GM19463 (cell line): ENCODE results near the gene AKAP11.
"Not testable (repeated sequence)": the region's sequence is repeated elsewhere in the genome, so short reads cannot be mapped to it uniquely, and the experiment has no call there.

ENCODE experiments used
- ATAC-seq: cut with Tn5 transposase; IDR thresholded peaks from one replicate; pipeline ENCODE4 v1.9.1; 2021; ENCODE audit warnings: mild to moderate bottlenecking, moderate library complexity; ENCODE audit not compliant: unreplicated experiment

AKAP11 gene, protein sequence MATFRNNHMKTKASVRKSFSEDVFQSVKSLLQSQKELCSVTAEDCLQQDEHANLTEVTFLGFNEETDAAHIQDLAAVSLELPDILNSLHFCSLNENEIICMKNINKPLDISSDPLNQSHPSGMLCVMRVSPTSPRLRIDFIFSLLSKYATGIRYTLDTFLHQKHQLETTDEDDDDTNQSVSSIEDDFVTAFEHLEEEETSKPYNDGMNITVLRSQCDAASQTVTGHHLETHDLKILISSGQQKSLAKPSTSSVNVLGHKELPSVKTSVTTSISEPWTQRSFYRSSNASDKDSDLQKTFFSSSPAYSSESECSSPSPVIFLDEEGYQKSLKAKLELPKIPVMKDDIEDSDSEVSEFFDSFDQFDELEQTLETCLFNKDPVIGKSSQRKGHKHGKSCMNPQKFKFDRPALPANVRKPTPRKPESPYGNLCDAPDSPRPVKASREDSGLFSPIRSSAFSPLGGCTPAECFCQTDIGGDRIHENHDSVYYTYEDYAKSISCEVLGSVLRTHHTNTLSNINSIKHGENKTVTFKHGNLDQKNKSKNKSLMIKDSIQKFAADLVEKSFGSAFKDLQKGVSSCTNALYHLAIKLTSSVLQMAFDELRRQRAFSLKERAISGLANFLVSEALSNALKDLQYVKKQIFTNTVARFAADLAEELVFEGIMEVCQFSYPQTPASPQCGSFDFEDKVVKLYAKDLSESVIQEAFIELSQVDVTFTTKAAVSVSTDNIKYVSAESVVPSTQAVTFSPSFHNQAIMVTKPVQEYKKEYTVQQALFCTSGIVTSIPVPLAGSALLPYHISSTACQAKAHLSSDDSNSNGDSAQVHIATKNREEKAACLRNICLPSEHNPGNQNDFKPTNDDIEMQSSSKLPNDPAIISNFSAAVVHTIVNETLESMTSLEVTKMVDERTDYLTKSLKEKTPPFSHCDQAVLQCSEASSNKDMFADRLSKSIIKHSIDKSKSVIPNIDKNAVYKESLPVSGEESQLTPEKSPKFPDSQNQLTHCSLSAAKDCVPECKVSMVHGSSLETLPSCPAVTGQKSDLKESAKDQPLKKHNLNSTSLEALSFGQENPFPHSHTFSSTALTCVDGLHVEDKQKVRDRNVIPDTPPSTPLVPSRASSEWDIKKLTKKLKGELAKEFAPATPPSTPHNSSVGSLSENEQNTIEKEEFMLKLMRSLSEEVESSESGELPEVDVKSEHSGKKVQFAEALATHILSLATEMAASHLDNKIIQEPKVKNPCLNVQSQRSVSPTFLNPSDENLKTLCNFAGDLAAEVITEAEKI (N-terminal part only)

DNA sequence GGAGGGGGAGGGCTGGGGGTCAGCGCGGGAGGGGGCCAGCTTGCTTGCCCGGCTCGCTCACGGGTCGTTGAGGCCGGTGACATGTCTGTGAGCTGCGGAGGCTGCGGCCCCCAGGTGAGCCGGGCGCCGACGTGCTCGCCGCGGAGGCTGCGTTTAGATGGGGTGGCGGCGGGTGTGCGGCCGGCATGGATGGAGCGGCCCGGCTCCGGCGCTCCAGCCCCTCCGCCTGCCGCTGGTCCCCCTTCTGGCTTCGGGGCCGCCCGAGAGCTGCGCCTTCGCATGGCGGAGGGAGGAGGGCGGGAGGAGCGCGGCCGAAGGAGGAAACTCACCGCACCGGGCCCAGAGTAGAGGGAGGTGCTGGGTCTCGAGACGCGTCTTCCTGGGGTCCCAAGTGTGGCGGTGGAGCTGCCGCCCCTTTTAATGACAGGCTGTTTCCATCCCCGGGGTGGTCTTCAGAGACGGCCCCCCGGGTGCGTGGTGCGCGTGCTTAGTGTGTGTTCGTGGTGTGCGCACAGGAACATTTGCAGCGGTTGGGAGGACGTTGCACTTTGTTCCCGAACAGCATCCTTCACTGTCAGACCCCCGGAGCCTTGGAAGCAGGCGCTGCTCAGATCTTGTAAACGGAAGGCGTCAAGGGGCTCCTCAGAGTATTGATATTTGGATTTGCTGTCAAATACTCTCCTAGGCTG lies at the start of gene AKAP11:
Gene AKAP11, plus strand, starts transcription at position 38 of the 689 bp plus-strand sequence. CDS start 14,197 bp downstream, outside the sequence.
- ATAC-seq, result peak; percentile 15

DNA sequence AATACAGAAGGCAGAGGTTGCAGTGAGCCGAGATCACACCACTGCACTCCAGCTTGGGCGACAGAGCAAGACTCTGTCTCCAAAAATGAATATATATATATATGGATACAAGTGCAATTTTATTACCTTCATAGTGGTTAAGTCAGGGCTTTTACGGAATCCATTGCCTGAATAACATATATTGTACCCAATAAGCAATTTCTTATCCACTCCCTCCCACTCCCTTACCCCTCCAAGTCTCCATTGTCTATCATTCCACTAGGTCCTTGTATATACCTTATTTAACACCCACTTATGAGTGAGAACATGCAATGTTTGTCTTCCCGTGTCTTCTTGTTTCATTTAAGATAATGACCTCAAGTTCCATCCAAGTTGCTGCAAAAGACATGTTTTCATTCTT lies 48.3 kb upstream of the AKAP11 start:
- ATAC-seq, result no peak

DNA sequence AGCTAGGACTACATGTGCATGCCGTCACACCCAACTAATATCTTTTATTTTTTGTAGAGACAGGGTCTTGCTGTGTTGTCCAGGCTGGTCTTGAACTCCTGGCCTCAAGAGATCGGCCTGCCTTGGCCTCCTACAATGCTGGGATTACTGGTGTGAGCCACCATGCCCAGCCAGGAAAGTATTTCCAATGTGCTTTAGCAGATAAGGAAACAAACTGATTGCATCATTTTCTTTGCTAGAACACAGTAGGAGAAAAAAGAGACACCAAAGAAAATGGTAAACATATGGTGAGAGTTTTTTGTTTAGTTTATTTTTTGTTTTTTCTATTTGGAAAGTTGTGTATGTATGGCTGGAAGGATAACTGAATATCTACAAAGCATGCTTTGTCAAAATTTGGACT lies 46.9 kb upstream of the AKAP11 start:
- ATAC-seq, result no peak

DNA sequence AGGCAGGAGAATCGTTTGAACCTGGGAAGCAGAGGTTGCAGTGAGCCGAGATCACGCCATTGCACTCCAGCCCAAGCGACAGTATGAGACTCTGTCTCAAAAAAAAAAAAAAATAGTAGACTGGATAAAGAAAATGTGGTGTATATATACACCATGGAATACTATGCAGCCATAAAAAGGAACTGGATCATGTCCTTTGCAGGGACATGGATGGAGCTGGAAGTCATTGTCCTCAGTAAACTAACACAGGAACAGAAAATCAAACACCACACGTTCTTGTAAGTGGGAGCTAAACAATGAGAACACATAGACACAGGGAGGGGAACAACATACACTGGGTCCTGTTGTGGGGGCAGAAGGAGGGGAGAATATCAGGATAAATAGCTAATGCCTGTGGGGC lies 45.2 kb upstream of the AKAP11 start:
- not testable (repeated sequence) for ATAC-seq

DNA sequence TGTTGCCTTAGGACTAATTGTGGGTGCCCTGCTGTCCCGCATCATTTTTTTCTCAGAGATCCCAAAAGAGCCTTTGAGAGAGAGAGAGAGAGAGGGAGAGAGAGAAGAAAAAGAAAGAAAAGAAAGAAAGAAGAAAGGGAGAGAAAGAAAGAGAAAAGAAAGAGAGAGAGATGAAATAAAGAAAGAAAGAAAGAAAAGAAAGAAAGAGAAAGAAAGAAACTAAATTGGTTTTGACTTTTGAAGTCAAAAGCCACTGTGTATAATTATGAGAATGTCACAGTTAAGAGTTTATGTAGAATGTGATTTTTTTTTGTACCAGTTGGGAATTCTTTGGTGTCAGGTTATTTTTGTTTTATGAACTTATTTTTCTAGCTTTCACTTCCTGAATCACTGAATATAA lies 43.4 kb upstream of the AKAP11 start:
- no peak for ATAC-seq

DNA sequence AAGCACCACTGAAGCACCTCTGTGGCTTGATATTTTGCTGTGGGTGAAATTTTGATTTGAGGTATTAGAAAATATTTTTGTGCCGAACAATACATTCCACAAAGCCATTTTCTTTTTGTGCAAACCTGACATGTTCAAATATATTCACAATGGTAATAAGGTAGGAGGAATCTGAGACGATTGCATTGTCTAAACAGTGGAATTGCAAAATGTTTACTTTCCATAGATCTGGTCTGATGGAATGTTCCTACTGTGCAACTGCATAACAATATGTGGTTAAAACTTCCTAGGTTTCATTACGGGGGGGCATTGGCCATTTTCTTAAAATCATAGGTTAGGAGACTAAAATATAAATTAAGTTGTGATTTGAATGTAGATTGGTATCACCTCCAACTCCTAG lies 42.7 kb upstream of the AKAP11 start:
- no peak for ATAC-seq

DNA sequence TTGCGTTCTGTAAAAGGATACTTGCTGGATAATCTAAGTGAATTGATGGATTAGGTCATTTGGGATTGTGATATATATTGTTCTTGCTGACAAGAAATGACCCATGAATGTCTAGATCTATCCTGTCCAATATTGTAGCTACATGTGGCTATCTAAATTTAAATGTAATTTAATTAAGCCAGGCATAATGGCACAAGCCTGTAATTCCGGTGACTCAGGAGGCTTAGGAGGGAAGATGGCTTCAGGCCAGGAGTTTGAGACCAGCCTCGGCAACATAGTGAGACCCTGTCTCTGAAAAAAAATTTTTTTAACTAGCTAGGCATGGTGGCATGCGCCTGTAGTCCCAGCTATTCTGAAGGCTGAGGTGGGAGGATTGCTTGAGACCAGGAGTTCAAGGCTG lies 39.3 kb upstream of the AKAP11 start:
- ATAC-seq, result no peak

DNA sequence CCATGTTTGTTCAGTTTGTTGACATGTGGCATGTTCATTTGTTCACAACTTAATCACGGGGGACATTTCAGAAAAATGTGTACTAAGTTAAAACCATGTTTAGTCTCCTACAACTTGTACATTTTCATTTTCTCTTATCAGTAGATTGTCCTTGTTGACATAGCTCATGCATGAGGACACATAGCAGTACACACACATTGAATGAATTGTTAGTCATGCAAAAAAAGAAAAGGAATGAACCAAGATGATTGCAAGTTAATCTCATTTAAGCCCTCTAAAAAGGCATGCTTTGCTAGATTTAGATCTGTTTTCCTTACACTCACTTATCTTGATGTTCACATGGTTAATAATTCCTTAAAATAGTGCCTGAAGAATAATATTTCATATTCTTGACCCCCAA lies 38.2 kb upstream of the AKAP11 start:
- ATAC-seq, result no peak

DNA sequence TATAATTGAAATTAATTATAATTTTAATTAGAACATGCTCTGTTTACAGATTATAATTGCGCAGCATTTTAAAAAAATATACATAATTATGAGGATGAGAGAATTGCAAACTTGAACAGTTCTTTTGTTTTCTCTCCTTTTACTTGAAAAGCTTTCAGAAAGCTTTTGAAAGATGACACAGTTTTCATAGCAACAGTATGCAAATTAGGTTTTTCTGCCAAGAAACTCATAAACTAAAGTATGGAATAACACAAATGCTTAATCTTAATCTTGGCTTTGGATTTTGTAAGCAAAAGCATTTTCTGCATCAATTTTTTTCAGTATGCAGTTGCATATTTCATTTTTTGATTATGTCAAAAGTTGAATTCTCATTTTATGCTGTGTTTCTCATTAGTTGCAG lies 32.8 kb upstream of the AKAP11 start:
- no peak for ATAC-seq

DNA sequence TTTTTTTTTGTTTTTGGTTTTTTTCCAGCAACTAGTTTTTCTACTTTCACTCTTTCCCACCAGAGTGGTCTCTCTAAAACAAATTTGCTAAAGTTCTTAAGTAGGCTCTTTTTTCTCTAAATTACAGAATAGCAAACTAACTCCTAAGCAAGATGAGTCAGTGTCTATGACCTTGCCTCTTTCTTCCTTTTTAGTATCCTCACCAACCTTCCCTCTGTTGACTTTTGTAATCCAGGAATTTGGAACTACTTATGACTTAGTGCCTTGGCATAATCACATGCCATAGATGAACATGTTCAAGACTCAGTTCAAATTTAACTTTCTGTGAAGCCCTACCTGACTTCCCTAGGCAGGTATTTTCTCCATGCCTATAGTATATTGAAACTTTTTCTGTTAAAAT lies 32.3 kb upstream of the AKAP11 start:
- no peak for ATAC-seq

DNA sequence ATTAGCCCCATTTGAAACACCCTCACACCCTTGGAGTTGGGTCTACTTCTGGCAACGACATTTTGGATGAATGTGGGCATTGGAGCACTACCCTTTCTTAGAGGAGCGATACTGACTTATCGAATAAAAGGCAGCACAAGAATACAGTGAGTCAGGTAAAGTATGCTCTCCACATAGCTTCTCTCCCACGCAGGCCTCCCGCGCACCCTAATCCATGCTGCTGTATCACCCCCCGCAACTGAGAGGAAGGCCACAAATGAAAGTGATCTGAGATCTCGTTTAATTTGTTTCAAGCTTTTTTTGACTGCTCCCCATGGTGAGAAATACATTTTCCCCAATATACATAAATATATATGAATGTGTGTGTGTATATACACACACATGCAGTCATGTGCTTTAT lies 25.4 kb upstream of the AKAP11 start:
- ATAC-seq, result no peak

DNA sequence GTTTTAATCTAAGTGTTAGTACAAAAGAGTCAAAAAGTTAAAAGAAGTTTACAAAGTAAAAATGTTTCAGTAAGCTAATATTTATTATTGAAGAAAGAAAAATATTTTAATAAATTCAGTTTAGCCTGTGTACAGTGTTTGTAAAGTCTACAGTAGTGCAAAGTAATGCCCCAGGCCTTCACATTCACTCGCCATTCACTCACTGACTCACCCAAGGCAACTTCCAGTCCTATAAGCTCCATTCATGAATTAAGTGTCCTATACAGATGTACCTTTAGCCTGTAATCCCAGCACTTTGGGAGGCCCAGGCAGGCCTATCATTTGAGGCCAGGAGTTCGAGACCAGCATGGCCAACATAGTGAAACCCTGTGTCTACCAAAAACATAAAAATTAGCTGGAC lies 24.1 kb upstream of the AKAP11 start:
- ATAC-seq, result no peak

DNA sequence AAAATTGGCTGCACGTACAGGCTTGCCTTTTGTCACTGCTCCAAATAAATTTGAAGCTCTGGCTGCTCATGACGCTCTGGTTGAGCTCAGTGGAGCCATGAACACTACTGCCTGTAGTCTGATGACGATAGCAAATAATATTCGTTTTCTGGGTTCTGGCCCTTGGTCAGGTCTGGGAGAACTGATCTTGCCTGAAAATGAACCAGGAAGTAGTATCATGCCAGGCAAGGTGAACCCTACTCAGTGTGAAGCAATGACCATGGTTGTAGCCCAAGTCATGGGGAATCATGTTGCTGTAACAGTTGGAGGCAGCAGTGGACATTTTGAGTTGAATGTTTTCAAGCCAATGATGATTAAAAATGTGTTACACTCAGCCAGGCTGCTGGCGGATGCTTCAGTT lies 16.1 kb upstream of the AKAP11 start:
- no peak for ATAC-seq

DNA sequence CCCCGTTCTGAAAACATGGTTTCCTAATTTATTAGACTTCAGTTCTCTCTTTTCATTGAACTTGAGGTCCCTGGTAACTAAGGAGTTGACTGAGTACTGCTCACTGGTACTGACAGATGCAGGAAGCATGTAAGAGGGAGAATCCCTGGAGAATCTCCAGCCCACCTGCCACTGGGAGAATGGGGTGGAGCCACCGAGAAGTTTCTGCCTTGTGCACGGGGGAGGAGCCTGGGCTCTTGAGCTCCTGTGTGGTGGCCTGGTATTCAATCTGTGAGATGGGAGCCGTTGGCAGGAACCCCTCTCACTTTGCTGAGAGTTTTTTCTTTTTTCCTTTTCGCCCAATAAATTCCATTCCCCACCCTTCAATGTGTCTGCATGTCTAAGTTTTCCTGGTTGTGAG lies 13.2 kb upstream of the AKAP11 start:
- no peak for ATAC-seq

DNA sequence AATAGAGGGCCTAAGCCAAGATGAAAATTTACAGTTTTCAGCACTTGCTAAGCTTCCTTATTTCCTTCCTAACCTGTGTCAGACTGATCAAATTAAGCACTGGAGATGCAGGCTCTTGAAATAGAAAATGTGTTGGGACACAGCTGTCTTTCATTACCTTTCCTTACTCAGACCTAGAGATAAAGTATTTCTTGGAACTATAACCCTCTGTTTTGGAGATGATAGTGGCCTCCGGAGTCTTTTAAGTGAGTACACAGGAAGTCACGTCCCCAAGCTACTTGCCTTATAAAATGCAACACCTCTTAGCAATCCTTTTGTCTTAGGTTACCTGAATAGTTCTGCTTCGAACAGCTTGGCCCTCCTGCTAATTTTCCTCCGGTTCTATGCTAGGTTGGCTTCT lies 12.4 kb upstream of the AKAP11 start:
- no peak for ATAC-seq

DNA sequence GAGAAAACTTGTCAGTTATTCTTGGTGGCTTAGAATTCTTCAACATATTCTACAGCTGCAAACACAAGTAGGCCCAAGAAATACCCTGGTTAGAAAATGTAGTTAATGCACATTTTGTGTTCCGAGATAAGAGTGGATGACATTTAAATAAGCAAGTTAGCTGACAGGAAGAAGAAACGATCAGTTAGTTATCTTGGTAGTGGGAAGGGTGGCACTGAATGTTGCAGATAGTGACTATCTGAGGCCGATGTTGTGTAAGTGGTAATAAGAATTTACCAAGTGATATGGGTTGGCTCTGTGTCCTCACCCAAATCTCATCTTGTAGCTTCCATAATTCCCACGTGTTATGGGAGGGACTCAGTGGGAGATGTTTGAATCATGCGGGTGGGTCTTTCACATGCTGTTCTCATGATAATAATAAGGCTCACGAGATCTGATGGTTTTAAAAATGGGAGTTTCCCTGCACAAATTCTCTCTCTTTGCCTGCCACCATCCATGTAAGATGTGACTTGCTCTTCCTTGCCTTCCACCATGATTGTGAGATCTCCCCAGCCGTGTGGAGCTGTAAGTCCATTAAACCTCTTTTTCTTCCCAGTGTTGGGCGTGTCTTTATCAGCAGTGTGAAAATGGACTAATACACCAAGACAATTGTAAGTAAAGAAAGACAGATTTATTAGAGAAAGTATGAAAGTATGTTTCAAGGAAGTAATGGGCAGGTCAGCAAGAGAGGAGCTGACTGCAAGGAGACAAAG lies 10.9 kb upstream of the AKAP11 start:
- no peak for ATAC-seq

DNA sequence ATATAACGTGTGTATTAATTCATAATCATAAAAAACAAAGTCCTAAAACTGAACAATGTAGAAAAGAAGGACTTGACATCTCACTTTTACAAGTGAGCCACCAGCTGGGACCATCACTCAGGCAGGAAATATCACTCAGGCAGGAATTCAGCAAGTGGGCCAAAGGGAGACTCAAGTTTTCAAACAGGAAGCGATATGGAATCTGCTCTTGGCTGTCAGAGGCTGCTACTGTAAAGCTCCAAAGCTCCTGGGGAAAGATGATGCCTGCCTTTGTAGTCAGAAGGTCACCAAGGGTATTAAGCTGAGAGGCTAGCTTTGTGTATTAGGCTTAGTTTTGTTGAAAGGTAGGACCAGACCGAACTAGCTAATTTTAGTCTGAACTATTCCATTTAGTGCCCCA lies 5.5 kb upstream of the AKAP11 start:
- ATAC-seq, result no peak

DNA sequence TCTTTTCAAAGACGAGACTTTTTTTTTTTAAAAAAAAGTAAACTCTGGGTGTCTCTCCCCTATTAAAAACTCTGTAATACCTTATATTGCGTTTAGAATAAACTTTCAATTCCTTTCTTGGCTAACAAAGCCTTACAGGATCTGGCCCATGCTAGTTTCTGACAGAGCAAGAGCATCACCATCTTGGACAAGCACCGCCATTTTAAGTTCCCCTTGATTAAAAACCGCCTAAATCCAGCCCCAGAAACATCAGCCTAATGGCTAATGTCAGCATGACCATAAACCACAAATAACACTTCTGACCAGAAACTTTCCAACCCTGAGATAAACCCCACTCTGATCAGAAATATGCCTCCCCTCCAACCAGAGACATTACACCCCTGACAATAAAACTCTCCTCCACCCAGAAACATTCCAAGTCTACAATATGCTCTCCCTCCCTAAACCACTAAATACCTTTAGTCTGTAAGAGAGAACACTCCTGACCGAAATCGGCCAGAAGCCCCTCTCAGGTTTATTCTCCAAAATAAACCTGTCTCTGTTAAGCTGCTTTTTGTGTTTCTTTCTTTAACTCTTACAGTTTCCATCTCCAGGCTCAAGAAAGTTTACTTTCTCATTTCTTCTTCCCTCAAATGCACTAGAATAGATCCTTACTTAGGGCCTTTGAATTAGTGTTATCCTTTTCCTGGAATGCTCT lies 1.6 kb upstream of the AKAP11 start:
- ATAC-seq, result no peak

DNA sequence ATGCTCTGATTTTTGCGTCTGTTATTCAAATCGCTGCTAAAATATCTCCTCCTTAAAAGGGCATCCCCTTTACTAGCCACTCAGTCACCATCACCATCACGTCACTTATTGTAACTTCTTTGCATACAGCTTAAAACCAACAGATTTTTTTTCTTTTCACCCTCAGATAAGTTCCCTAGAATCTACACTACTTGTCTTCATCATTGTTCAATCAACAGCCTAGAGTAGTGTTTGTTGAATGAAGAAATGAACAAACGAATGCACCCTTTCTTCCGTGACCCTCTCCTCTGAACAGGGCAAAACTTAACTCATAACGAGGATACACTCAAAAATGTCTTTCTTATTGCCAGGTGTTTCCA lies 1.1 kb upstream of the AKAP11 start:
- ATAC-seq, result no peak
